Skin epidermis (tissue), 12 donors: ENCODE data around the gene ADAMTS17.

Experiments used
- H3K27ac ChIP-seq, 21 experiments: fragments of 200-600 bp; sonication (generic) in 11 of 21; one replicate each; pipeline ENCODE4 v1.5.0; 2020; ENCODE audit warnings: mild to moderate bottlenecking in 3 of 21, inconsistent platforms in 2 of 21, moderate library complexity in 2 of 21
- H3K4me3 ChIP-seq, 7 experiments: fragments of 200-600 bp; sonication (generic) in 2 of 7; one replicate each; pipeline ENCODE4 v1.5.0; 2020; ENCODE audit warnings: inconsistent platforms in 2 of 7, mild to moderate bottlenecking in 2 of 7, moderate library complexity in 1 of 7

ADAMTS17 gene

GRCh38 chr15:100192097-100193080 is 149.4 kb downstream of the ADAMTS17 start:
- Histone ChIP-seq H3K27ac (no peak overlapping the region), H3K4me3 (no peak overlapping the region)

GRCh38 chr15:100191161-100191560 is 150.6 kb downstream of the ADAMTS17 start:
- H3K27ac ChIP-seq, result no peak overlapping the region
- no peak overlapping the region for H3K4me3 ChIP-seq

GRCh38 chr15:100190675-100191074 is 151.1 kb downstream of the ADAMTS17 start:
- Histone ChIP-seq H3K27ac (no peak overlapping the region), H3K4me3 (no peak overlapping the region)

GRCh38 chr15:100189849-100190248 is 151.9 kb downstream of the ADAMTS17 start:
- H3K27ac ChIP-seq, result no peak overlapping the region

GRCh38 chr15:100189319-100189718 is 152.5 kb downstream of the ADAMTS17 start:
- no peak overlapping the region for H3K27ac ChIP-seq
- H3K4me3 ChIP-seq, result no peak overlapping the region

More at GRCh38 chr15:100189849-100190248, 151.9 kb downstream of the ADAMTS17 start:
- H3K4me3 ChIP-seq, result no peak overlapping the region

GRCh38 chr15:100187677-100188076 is 154.1 kb downstream of the ADAMTS17 start:
- H3K27ac ChIP-seq, result no peak overlapping the region
- no peak overlapping the region for H3K4me3 ChIP-seq

GRCh38 chr15:100186960-100187359 is 154.8 kb downstream of the ADAMTS17 start:
- H3K4me3 ChIP-seq, result no peak overlapping the region

GRCh38 chr15:100186366-100186765 is 155.4 kb downstream of the ADAMTS17 start:
- Histone ChIP-seq H3K4me3 (no peak overlapping the region), H3K27ac (no peak overlapping the region)

More at GRCh38 chr15:100186960-100187359, 154.8 kb downstream of the ADAMTS17 start:
- no peak overlapping the region for H3K27ac ChIP-seq

- Histone ChIP-seq H3K4me3 (no peak overlapping the region), H3K27ac (no peak overlapping the region)
These were observed 157.8 kb downstream of the ADAMTS17 start for GRCh38 chr15:100183921-100184495.

GRCh38 chr15:100180921-100181320 is 160.9 kb downstream of the ADAMTS17 start:
- H3K27ac ChIP-seq, result no peak overlapping the region
- no peak overlapping the region for H3K4me3 ChIP-seq

- H3K4me3 ChIP-seq, result no peak overlapping the region
- no peak overlapping the region for H3K27ac ChIP-seq
These were observed 166.2 kb downstream of the ADAMTS17 start for GRCh38 chr15:100175406-100176114.

GRCh38 chr15:100174904-100175275 is 166.9 kb downstream of the ADAMTS17 start:
- Histone ChIP-seq H3K27ac (no peak overlapping the region), H3K4me3 (no peak overlapping the region)

GRCh38 chr15:100174159-100174903 is 167.4 kb downstream of the ADAMTS17 start:
- no peak overlapping the region for H3K27ac ChIP-seq
- no peak overlapping the region for H3K4me3 ChIP-seq

GRCh38 chr15:100172356-100173024 is 169.3 kb downstream of the ADAMTS17 start:
- no peak overlapping the region for H3K4me3 ChIP-seq
- no peak overlapping the region for H3K27ac ChIP-seq

- H3K27ac ChIP-seq, result no peak overlapping the region
- no peak overlapping the region for H3K4me3 ChIP-seq
These were observed 170.4 kb downstream of the ADAMTS17 start for GRCh38 chr15:100171411-100171810.

- no peak overlapping the region for H3K4me3 ChIP-seq
- no peak overlapping the region for H3K27ac ChIP-seq
These were observed 171.2 kb downstream of the ADAMTS17 start for GRCh38 chr15:100170291-100171210.

- Histone ChIP-seq H3K27ac (no peak overlapping the region), H3K4me3 (no peak overlapping the region)
These were observed 172.0 kb downstream of the ADAMTS17 start for GRCh38 chr15:100169615-100170290.

- Histone ChIP-seq H3K27ac (no peak overlapping the region), H3K4me3 (no peak overlapping the region)
These were observed 173.0 kb downstream of the ADAMTS17 start for GRCh38 chr15:100168787-100169186.
